GM18520 (cell line): ENCODE data around the gene TBC1D9B.
A peak's percentile ranks its signal among the peaks of the same experiment; 100 is the strongest.

ENCODE experiments used
- ATAC-seq: cut with Tn5 transposase; IDR thresholded peaks from one replicate; pipeline ENCODE4 v1.9.1; 2021; ENCODE audit not compliant: unreplicated experiment

The TBC1D9B gene

DNA sequence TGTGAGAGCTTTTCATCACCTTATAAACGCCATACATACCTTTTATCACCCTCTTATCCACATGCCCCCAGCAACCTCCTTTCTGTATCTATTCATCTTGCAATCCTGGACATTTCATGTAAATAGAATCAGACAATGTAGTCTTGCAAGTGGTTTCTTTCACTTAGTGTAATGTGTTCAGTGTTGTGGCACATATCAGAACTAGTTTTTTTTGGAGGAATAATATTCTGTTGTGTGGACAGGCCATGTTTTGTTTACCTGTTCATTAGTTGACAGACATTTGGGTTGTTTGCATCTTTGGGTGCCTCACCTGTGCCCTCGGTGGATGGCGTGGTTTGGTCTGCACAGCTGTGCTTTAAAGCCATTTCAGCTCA lies 85.7 kb downstream of the TBC1D9B start:
- ATAC-seq: no peak

DNA sequence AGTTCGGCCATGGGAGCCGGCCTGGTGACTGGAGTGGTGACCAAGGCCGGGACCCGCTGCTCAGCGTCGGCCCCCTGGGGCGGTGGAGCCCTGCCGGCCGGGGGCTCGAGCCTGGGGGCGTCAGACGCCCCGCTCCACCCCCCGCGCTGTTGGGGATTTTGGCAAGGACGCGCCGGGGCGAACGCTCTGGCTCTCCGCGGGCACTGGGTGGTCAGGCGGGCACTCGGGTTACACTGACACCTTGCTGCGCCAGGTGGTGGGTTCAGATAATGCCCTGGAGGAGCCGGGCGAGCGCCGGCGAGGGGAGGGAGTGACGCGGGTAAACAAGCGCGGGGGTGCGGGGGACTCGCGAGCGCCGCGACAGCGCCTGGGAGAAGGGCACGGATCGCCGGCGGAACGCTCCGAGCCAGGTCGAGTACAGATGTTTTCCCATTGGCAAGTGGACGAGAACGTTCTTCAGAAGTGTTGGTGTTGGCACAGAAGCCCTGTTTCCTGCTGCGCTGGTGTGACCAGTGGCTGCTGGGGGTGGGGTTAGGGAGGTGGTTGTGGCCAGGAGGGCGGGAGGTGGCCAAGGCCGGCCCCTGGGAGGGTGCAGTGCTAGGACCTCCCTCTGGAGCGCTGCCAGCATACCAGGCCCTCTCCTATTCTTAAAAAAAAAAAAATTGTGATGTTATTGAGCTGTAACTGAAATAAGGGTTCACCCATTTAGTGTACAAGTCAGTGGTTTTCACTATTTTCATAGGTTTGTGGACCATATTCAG lies 86.2 kb downstream of the TBC1D9B start:
- peak; percentile 23 for ATAC-seq

DNA sequence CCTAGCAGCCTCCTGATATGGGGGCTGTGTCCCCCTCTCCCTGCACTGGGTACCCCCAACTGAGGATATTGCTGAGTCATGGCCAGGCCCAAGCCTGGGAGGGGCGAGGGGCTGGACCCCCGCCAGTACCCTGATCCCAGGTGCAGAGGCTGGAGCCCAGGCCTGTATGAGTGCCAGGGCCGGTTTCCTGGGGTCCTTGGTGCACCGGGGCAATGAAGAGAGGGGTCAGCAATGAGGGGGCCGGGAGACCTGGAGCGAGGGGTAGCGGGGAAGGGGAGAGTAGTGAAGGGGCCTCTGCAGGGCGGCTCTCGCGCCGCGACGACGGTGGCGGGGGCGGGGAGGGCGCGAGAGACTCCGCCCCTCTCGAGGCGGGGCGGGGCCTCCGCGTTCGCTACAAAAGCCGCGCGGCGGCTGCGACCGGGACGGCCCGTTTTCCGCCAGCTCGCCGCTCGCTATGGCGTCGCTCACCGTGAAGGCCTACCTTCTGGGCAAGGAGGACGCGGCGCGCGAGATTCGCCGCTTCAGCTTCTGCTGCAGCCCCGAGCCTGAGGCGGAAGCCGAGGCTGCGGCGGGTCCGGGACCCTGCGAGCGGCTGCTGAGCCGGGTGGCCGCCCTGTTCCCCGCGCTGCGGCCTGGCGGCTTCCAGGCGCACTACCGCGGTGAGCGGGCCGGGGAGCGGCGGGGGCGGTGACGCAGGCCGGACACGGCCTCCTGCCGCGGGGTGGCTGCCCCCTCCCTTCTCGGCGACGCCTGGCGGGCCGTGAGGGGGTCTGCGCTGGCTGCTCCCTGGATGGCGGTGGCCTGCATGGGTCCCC lies 87.0 kb downstream of the TBC1D9B start, which contains the start of gene SQSTM1:
Gene SQSTM1, plus strand, starts transcription at position 423 of the 815 bp plus-strand sequence. Its CDS starts 32 bp downstream, at position 455.
- ATAC-seq: peak; percentile 27

DNA sequence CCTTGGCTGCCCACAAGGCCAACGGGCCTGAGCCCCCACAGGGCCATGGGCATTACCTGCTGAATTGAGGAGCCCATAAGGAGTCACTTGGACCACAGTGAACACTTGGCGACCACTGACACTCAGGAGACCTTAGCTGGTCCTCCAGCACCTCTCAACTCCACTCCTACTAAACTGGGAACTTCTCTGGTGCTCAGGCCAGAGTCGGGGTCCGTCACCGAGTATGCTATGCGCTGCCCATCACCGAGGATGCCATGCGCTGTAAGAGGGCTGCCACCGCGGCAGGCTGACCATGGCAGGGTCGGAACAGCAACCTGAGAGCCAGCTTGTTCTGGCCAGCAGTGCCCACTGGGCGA lies 87.6 kb downstream of the TBC1D9B start:
- ATAC-seq: no peak

DNA sequence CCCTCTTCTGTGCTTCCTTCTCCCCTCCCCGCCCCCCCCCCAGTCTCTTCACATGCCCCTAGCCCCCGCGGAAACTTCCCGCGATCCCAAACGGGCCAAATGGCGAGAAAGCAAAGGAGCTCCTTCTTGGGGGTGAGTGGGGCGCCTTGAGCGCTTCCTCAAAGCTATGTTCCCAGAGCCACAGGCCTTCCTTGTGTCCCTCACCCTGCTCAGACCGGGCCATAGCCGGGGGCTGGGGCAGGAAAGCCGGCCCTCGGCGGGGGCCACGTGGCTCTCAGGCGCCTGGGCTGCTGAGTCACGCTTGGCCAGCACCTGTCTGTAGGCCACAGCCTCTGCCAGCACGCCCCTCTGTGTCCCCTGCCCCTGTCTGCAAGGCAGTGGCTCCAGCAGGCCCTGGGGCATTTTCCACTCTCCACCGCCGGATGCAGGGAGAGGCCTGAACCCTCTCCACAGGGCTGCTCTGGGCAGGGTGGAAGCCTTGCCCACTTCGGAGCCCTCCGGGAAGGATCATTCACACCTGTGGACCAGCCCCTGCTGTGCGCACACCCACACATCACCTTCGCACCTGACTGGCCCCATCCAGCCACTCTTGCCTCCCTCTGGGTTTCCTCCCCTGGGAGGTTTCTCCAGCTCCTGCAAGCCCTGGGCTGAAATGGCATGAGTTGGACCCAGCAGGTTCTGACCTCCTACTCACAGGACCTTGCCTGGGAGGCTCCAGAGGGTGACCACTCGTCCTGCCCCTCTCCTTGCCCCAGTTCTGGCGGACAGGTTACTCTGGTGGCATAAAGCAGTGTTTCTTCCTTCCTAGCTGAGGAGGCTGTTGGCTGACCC lies 88.2 kb downstream of the TBC1D9B start:
- ATAC-seq: no peak

DNA sequence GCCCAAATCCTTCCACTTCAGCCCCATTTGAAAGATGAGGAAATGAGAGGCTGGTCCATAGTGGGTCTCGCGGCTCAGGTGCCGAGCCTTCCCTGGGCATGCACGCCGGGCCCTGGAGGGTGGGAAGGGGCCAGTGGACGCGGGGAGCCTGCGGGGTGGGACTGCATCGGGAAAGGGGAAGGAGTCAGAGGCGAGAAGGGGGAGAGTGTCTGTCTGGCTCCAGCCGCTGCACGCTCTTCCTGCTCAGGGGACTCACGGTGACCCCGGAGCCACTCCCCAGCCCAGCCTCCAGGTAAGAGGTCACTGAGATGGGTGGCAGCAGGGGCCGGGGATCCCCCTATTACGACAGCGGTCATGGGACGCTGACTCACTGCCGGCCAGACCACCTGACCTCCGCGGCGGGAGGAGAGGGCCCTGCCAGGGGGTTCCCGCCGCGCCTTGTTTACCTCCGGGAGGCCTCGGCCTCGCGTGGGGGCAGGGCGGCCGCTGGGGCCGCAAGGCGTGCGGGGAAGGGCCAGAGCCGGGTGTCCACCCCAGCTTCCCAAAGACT lies 88.9 kb downstream of the TBC1D9B start:
- peak; percentile 39 for ATAC-seq

DNA sequence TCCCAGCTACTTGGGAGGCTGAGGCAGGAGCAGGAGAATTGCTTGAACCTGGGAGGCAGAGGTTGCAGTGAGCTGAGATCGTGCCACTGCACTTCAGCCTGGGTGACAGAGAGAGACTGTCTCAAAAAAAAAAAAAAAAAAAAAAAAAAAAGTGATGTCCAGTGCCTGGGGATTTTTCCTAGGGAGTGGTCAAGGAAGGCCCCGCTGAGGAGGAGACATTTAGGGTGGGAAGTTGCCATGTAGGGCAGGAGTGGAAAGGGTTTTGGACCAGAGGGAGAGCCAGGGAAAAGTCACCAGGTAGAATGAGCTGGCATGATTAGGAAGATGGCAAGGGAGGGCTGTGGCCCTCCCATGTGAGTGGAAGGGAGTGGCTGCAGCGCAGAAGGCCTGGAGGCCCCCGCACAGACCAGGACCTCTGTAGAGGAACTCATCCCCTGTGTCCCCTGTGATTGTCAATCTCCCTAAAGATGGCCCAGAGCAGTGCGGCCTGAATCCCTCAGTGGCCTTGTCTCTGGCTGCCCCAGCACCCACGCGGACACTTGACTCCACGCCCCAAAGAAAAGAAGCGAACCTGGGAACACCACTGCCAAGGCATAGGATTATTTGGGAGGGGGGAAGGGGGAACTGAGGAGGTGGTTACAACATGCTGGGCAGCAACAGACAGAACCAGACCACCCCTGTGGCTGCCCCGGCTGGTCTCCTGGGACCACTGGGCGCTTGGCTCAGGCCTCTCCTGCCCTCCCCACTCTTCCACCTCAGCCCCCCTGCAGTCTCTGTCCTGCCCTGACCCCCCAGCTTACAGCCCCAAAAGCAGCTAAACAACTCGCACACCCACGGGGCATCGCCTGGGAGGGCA lies 89.6 kb downstream of the TBC1D9B start:
- ATAC-seq: no peak

DNA sequence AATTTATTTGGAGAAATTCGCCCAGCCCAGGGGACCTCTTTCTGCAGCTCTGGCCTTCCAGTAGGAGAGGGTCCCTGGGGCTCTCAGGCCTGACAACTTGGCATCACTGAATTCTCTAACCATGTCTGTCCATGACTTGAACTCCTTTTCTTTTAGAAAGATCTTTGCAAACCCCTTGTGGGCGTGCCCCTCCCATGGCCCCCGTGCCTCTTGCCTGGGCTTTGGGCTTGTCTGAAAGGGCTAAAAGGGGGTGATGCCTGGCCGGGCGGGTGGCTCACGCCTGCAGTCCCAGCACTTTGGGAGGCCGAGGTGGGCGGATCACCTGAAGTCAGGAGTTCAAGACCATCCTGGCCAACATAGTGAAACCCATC lies 90.2 kb downstream of the TBC1D9B start:
- ATAC-seq: no peak

DNA sequence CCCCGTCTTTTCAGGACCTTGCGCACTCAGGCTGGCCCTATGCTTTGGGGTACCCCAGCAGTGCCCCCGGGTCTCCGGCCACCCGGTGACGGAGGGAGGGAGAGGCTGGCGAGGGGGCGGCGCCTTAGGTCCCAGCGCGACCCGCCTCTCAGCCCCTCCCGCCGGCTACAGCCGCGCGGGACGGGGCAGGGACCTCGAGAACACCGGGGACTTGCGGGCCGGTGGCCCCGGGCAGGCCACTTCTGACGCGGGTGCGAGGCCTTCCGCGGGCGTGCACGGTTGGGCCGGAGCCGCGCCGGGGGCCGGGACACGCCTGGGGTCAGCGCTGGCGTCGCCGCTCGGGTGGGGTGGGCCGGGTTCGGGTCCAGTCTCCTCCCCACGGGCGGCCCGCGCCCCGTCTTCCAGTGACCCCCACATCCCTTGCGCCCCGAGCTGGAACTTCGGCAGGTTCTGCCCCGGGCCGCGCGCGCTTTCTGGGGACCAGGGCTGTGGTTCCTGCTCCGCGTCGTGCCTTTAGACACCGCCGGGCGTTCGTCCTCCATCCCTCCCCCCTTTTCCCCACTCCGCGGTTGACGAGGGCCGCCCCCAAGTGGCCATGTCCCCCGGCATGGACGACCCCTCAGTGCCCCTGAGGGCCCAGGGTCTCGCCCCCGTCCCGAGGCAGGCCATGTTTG lies 90.8 kb downstream of the TBC1D9B start:
- no peak for ATAC-seq

DNA sequence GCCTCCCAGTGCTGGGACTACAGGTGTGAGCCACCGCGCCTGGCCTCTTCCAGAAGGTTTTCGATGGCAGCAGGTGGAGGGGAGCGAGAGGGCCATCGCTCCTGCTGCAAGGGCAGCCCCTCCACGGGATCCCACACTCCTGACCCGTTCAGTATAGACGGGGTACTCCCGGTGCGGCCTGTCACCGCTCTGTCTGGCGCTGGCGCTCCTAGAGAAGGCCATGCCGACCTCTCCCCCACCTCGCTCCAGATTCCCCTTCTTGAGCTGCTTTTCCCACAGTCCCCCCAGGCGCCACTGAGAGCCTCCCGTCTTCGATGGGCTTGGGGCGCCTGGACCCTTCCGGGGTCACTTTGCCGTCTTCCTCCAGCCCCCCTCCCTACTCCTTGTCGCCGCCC lies 91.3 kb downstream of the TBC1D9B start:
- ATAC-seq: no peak

DNA sequence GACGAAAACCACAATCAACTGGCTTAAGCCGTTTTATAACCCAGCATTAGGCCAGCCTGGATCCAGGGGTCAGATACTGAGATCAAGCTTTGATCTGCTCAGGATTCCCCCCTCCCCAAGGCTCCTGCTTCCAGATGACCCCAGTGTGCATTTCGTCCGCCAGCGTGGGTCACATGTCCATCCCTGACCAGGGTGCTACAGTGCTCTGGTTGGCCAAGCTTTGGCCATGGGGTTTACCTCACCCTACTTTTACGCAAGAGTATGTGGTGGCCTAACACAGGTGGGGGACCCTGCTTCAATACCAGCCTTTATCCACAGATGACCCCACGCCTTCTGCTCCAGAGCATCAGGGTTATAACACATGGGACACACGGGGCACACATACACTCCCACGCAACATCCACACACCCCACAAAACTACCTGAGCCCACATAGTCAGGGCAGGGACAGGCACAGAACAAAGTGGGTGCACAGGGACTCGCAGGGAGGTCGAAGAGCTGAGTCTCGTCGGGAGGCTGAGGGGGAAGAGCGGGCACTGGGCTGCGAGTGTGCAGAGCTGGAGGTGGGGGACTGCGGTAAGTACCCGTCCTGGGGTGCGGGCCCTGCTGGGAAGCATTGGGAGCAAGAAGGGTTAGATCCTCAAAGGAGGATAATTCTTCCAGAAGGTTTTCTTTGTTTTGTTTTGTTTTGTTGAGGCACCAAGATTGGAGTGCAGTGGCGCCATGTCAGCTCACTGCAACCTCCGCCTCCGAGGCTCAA lies 92.0 kb downstream of the TBC1D9B start:
- ATAC-seq: no peak

DNA sequence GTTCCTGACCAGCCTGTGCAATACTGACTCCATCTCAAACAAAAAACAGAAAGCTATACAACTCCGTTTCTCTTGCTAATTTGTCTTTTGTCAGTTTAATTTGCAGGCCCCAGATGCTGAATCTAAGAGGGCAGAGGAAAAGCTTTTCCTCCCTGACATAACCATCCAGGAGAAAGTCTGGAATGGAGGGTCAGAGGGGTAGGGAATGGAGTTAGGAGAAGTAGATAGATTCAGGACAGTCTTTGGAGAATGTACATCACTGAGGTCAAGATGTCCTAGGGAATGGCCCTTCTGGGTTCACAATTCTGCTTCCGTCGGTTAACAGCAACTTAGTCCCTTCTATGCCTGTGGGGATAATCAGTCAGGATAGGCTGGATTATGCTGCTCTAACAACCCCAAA lies 93.6 kb downstream of the TBC1D9B start:
- no peak for ATAC-seq

DNA sequence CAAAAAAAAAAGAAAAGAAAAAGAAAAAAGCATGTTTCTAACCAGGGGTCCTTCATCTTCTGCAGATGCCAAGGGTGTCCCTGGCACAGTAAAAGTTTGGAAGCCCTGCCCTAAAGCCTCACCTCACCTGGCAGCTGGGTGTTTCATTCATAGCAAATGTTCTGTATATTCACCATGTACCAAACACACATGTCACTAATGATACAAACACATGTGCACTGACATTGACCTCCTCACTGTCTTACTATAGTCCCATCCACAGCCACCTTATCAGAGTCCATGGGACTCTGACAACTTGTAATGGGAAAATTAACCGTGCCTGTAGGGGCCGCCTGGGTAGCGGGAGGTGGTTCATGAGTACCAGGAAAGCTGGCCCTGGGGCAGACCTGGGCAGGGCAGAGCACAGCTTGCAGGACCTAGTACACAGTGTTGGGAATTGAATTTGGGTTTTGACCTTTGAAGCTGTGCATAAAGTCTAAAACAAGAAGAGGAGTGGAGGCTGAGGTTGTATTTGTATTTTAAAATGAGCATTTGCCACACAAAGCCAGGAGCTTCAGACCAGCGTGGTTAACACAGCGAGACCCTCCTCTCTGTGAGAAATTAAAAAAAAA lies 94.6 kb downstream of the TBC1D9B start:
- no peak for ATAC-seq

DNA sequence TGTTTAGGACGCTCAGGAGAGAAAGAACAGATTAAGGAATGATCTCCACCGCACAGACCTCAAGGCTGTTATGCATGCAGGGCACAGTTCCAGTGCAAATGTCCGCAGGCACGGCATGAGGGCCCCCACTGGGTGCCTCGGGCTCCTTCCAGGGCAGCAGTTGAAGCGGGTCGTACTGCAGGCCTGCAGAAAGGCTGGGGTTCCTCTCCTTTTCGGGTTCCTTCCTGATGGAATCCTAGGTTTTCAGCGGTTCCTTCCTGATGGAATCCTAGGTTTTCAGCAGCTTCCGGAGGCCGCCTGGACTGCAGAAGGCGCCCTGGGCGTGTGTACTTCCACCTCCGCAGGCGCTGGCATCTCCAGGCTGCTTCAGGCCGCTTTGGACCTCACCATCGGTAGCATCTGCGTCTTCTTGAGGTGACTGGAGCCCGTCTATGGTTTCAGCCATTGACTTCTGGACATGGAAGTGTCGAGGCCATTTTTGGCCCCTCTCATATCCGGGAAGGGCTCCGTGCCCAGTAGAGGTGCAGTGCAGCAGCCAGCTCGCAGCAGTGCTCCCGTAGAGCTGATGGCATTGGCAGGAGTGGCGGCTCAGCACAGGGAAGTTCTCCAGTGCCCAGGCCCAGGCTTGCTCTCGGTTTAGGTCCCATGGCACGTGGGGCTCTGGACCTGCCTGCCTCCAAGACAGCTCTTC lies 95.4 kb downstream of the TBC1D9B start:
- ATAC-seq: no peak
